OCI-LY1 (cell line): ENCODE measurements around the gene FZD7.

Source experiments
- CTCF ChIP-seq: fragments of 200-600 bp; sonication (generic), shearing (Covaris generic); IDR thresholded peaks from 2 replicates; pipeline ENCODE4 v1.5.1; 2017; ENCODE audit warnings: mild to moderate bottlenecking, antibody characterized with exemption, low read length, moderate library complexity, mixed read lengths
- EZH2 ChIP-seq: fragments of 200-600 bp; sonication (generic), shearing (Covaris generic); IDR thresholded peaks from 2 replicates; pipeline ENCODE4 v1.8.0; 2017; ENCODE audit warnings: borderline replicate concordance, mixed run types, mild to moderate bottlenecking, antibody characterized with exemption, low read length, moderate library complexity, mixed read lengths

- no peak for TF ChIP-seq CTCF
- TF ChIP-seq EZH2, result no peak
Observed at GRCh38 chr2:202023904-202024266, 9.8 kb upstream of the FZD7 start.
